Panc1 (cell line): ENCODE data around the gene C1orf159. TPM values are rescaled to one million over a fixed set of nuclear protein-coding genes. Genes with fewer than 3 reads are reported as not detected.

Experiments used
- ATAC-seq: fragments of 200-7000 bp; cut with Tn5 transposase; 2 replicates; pipeline ENCODE4 v1.9.1; 2020; ENCODE audit warnings: mild to moderate bottlenecking, moderate library complexity
- BruUV-seq: library from RNA; stranded (reverse); fragments of 400-500 nt; replicated peaks from 2 replicates; lab custom pipeline; 2021; lab: Mats Ljungman, UMichigan
- CTCF ChIA-PET: fragments of 300-600 bp; sonication (Branson Sonifier 250); formaldehyde crosslinking; loops from one replicate; lab custom pipeline; 2022; ENCODE audit warnings: antibody characterized with exemption; lab: Charles Lee
- POLR2A ChIA-PET: fragments of 300-600 bp; sonication (Branson Sonifier 250); formaldehyde crosslinking; loops from one replicate; lab custom pipeline; 2022; ENCODE audit warnings: antibody characterized with exemption; lab: Charles Lee
- DNase-seq: peaks from one replicate; pipeline ENCODE4 v3.0.0-alpha.2; 2010; ENCODE audit warnings: low read depth, low spot score
- H3K27ac ChIP-seq: 2 replicates; pipeline ENCODE4 v1.5.1; 2011; ENCODE audit warnings: mild to moderate bottlenecking, low read length, inconsistent platforms
- H3K27me3 ChIP-seq: fragments of 200-500 bp; sonication (Bioruptor generic); 2 replicates; pipeline ENCODE4 v1.6.0; 2014; ENCODE audit warnings: low read length, inconsistent platforms; ENCODE audit not compliant: control insufficient read depth, insufficient read depth
- H3K36me3 ChIP-seq: fragments of 200-500 bp; sonication (Bioruptor generic); 2 replicates; pipeline ENCODE4 v1.5.1; 2014; ENCODE audit warnings: inconsistent platforms, mild to moderate bottlenecking, low read length, moderate library complexity; ENCODE audit not compliant: control insufficient read depth, insufficient read depth
- H3K4me1 ChIP-seq: 2 replicates; pipeline ENCODE4 v1.5.1; 2011; ENCODE audit warnings: inconsistent platforms, mild to moderate bottlenecking, low read length, moderate library complexity; ENCODE audit not compliant: control insufficient read depth, insufficient read depth
- H3K4me3 ChIP-seq, 2 experiments: 2 replicates each; pipeline ENCODE4 v1.5.1; 2011 to 2012; ENCODE audit warnings: low read depth in 2 of 2, low read length in 2 of 2, mild to moderate bottlenecking in 2 of 2, inconsistent platforms in 1 of 2, moderate library complexity in 1 of 2
- H3K9me3 ChIP-seq: fragments of 200-500 bp; sonication (Bioruptor generic); 2 replicates; pipeline ENCODE4 v1.5.1; 2014; ENCODE audit warnings: low read depth, mild to moderate bottlenecking, inconsistent platforms, low read length, moderate library complexity; ENCODE audit not compliant: control insufficient read depth, insufficient read depth
- CTCF ChIP-seq: fragments of 450-650 bp; IDR thresholded peaks from 2 replicates; pipeline ENCODE4 v1.5.1; 2017; ENCODE audit warnings: mild to moderate bottlenecking
- POLR2AphosphoS5 ChIP-seq: IDR thresholded peaks from 2 replicates; pipeline ENCODE4 v1.6.1; 2012; ENCODE audit warnings: mild to moderate bottlenecking, low read depth, low read length, moderate library complexity
- REST ChIP-seq, 2 experiments: IDR thresholded peaks; 2 replicates each; pipeline ENCODE4 v1.6.1; 2011 to 2012; ENCODE audit warnings: low read depth in 2 of 2, control low read depth in 1 of 2, low read length in 1 of 2, mild to moderate bottlenecking in 1 of 2, moderate library complexity in 1 of 2; ENCODE audit not compliant: insufficient read depth in 1 of 2
- SIN3A ChIP-seq: IDR thresholded peaks from 2 replicates; pipeline ENCODE4 v1.6.1; 2012; ENCODE audit warnings: low read depth, mild to moderate bottlenecking, low read length, moderate library complexity, borderline replicate concordance; ENCODE audit not compliant: insufficient read depth
- TCF7L2 ChIP-seq: IDR thresholded peaks from 2 replicates; pipeline ENCODE4 v1.6.1; 2011; ENCODE audit warnings: mild to moderate bottlenecking, low read depth, low read length, inconsistent platforms
- in situ Hi-C: cut with HindIII; loops from 2 replicates; pipeline ENCODE4 v1.10.0; 2016; ENCODE audit warnings: low sequenced_read_pairs, low pct_unique_long_range_greater_than_20kb
- intact Hi-C: fragments of 100-400 bp; cut with micrococcal nuclease; formaldehyde crosslinking; loops from one replicate; pipeline ENCODE4 v1.10.0; 2022; ENCODE audit not compliant: unreplicated experiment
- total RNA-seq: library from RNA; stranded (reverse); gene quantifications from one replicate; pipeline ENCODE4 v1.2.1, GENCODE V29; 2021; ENCODE audit not compliant: unreplicated experiment

Gene C1orf159
- total RNA-seq, 1 experiment from 2014 or later = 28.8 TPM

- Histone ChIP-seq H3K27me3 (no peaks in the 10 kb centered on the region), H3K4me1 (peaks cover 5% of the 10 kb centered on the region; the same call in 1 of the 2 replicates), H3K4me3 (no peak overlapping the region), H3K36me3 (no peaks in the 10 kb centered on the region), H3K27ac (no peak overlapping the region), H3K9me3 (no peaks in the 10 kb centered on the region)
- TF ChIP-seq TCF7L2 (no peak), SIN3A (no peak), REST (IDR thresholded peaks at IDR 0.05; ENCODE audit: insufficient read depth in 1 of 2, low read depth in 2 of 2, low read length in 1 of 2) (no peak), POLR2AphosphoS5 (no peak)
- POLR2A ChIA-PET = no interaction called here
- intact Hi-C loops (no loop called here), in situ Hi-C loops (no loop called here)
- DNase-seq (no peak), ATAC-seq (no peak)
- no TSS peak for BruUV-seq
- CTCF ChIA-PET = no interaction called here
Observed at GRCh38 chr1:1082776-1083415, 33.0 kb downstream of the C1orf159 start.

- no TSS peak for BruUV-seq
Observed at GRCh38 chr1:1082239-1082775, 33.6 kb downstream of the C1orf159 start.

More at GRCh38 chr1:1082239-1082775, 33.6 kb downstream of the C1orf159 start:
- Histone ChIP-seq H3K4me3 (no peak overlapping the region), H3K4me1 (peaks cover 5% of the 10 kb centered on the region; the same call in 1 of the 2 replicates), H3K36me3 (no peaks in the 10 kb centered on the region), H3K27ac (no peak overlapping the region), H3K9me3 (no peaks in the 10 kb centered on the region), H3K27me3 (no peaks in the 10 kb centered on the region)
- in situ Hi-C loops (no loop called here), intact Hi-C loops (no loop called here)
- no peak for TF ChIP-seq TCF7L2
- no peak for TF ChIP-seq SIN3A
- no peak for TF ChIP-seq REST (IDR thresholded peaks at IDR 0.05; ENCODE audit: insufficient read depth in 1 of 2, low read depth in 2 of 2, low read length in 1 of 2)
- no peak for TF ChIP-seq CTCF
- ChIA-PET POLR2A (no interaction called here), CTCF (no interaction called here)
- no peak for DNase-seq
- ATAC-seq = no peak
